Liver (tissue), 3 donors: ENCODE results near the gene CMTM4.

ENCODE experiments used
- ATF3 ChIP-seq: IDR thresholded peaks from 2 replicates; pipeline ENCODE4 v1.6.1; 2016; ENCODE audit warnings: antibody characterized with exemption
- CTCF ChIP-seq: fragments of 150-350 bp; IDR thresholded peaks from 2 replicates; pipeline ENCODE4 v1.5.1; 2017; ENCODE audit warnings: improper control_type of control experiment, low read depth, low read length; ENCODE audit not compliant: missing input control
- GABPA ChIP-seq, 2 donors: IDR thresholded peaks in 1 of 2; conservative IDR thresholded peaks in 1 of 2; 2 replicates each; pipeline ENCODE4 v1.6.1; 2016; ENCODE audit warnings: antibody characterized with exemption in 2 of 2, mild to moderate bottlenecking in 1 of 2, moderate library complexity in 1 of 2
- HNF4G ChIP-seq: IDR thresholded peaks from 2 replicates; pipeline ENCODE4 v1.6.1; 2016; ENCODE audit warnings: antibody characterized with exemption
- MAX ChIP-seq: IDR thresholded peaks from 2 replicates; pipeline ENCODE4 v1.6.1; 2016; ENCODE audit warnings: antibody characterized with exemption
- RAD21 ChIP-seq, 2 donors: IDR thresholded peaks; 2 replicates each; pipeline ENCODE4 v1.6.1; 2016; ENCODE audit warnings: antibody characterized with exemption in 2 of 2, mild to moderate bottlenecking in 2 of 2
- RXRA ChIP-seq, 2 donors: IDR thresholded peaks; 2 replicates each; pipeline ENCODE4 v1.6.1; 2017 to 2018; ENCODE audit warnings: antibody characterized with exemption in 2 of 2, mild to moderate bottlenecking in 1 of 2
- SP1 ChIP-seq: IDR thresholded peaks from 2 replicates; pipeline ENCODE4 v1.6.1; 2018; ENCODE audit warnings: antibody characterized with exemption, mild to moderate bottlenecking
- TAF1 ChIP-seq: conservative IDR thresholded peaks from 2 replicates; pipeline ENCODE4 v1.6.1; 2016; ENCODE audit warnings: antibody characterized with exemption, mild to moderate bottlenecking
- donor health status: healthy.
- donor health status: healthy.

- TF ChIP-seq HNF4G, result no peak
- no peak for TF ChIP-seq SP1
- no peak for TF ChIP-seq TAF1
- no peak for TF ChIP-seq CTCF
- no peak for TF ChIP-seq ATF3
- no peak for TF ChIP-seq MAX
- TF ChIP-seq GABPA (IDR thresholded peaks at IDR 0.05 in 1 of 2, conservative IDR thresholded peaks at IDR 0.05 in 1 of 2), result no peak
- no peak for TF ChIP-seq RAD21 (IDR thresholded peaks at IDR 0.05)
- TF ChIP-seq RXRA (IDR thresholded peaks at IDR 0.05), result no peak
Observed at GRCh38 chr16:66636199-66636598, 60.3 kb downstream of the CMTM4 start.
